Measurements from ENCODE around the gene ITPRIPL2.

GRCh38 chr16:19130852-19131824 is 17.4 kb downstream of the ITPRIPL2 start:
- TF ChIP-seq CTCF (IDR thresholded peaks at IDR 0.05) (no peak), POLR2A (IDR thresholded peaks at IDR 0.05) (no peak)

All from testis (tissue), 2 donors.